GM23338 (cell line): ENCODE data around the gene LRRC3. TPM values are rescaled to one million over a fixed set of nuclear protein-coding genes. Genes with fewer than 3 reads are reported as not detected.

ENCODE experiments used
- ATAC-seq: fragments of 200-7000 bp; cut with Tn5 transposase; 3 replicates; pipeline ENCODE4 v1.9.1; 2020
- DNase-seq: peaks from one replicate; pipeline ENCODE4 v3.0.0-alpha.2; 2015; ENCODE audit warnings: low spot score
- H2AFZ ChIP-seq: fragments of 200-600 bp; sonication (generic); 2 replicates; pipeline ENCODE4 v1.8.0; 2016; ENCODE audit warnings: antibody characterized with exemption, mild to moderate bottlenecking, moderate library complexity
- H3F3A ChIP-seq: fragments of 200-600 bp; sonication (generic); replicated peaks from 2 replicates; pipeline ENCODE4 v1.8.0; 2017; ENCODE audit warnings: antibody characterized with exemption, mixed run types, low read depth
- H3K27ac ChIP-seq: fragments of 200-600 bp; sonication (generic); 2 replicates; pipeline ENCODE4 v1.6.1; 2016; ENCODE audit warnings: low read depth
- H3K27me3 ChIP-seq: fragments of 200-600 bp; sonication (generic); 2 replicates; pipeline ENCODE4 v1.8.0; 2016; ENCODE audit warnings: mild to moderate bottlenecking, mixed run types, moderate library complexity; ENCODE audit not compliant: insufficient read depth
- H3K36me3 ChIP-seq: fragments of 200-600 bp; sonication (generic); 2 replicates; pipeline ENCODE4 v1.8.0; 2016; ENCODE audit warnings: mild to moderate bottlenecking; ENCODE audit not compliant: insufficient read depth
- H3K4me1 ChIP-seq: fragments of 200-600 bp; sonication (generic); 2 replicates; pipeline ENCODE4 v1.8.0; 2016; ENCODE audit warnings: mild to moderate bottlenecking, moderate library complexity; ENCODE audit not compliant: insufficient read depth
- H3K4me2 ChIP-seq: fragments of 200-600 bp; sonication (generic); 2 replicates; pipeline ENCODE4 v1.7.1; 2017; ENCODE audit warnings: mixed run types
- H3K4me3 ChIP-seq: fragments of 200-600 bp; sonication (generic); 2 replicates; pipeline ENCODE4 v1.6.1; 2016; ENCODE audit warnings: mixed run types
- H3K79me2 ChIP-seq: fragments of 200-600 bp; sonication (generic); replicated peaks from 2 replicates; pipeline ENCODE4 v1.8.0; 2017; ENCODE audit warnings: mild to moderate bottlenecking; ENCODE audit not compliant: insufficient read depth
- H3K9me2 ChIP-seq: fragments of 200-600 bp; sonication (generic); 2 replicates; pipeline ENCODE4 v1.8.0; 2017; ENCODE audit not compliant: insufficient read depth
- H4K20me1 ChIP-seq: fragments of 200-600 bp; sonication (generic); replicated peaks from 2 replicates; pipeline ENCODE4 v1.8.0; 2017; ENCODE audit warnings: mild to moderate bottlenecking; ENCODE audit not compliant: insufficient read depth
- H3K27ac Mint-ChIP-seq: 2 replicates; pipeline ENCODE4 v1.8.0; 2020; ENCODE audit warnings: inconsistent platforms, mild to moderate bottlenecking, moderate library complexity, mixed read lengths
- H3K27me3 Mint-ChIP-seq: 3 replicates; pipeline ENCODE4 v1.8.0; 2022; ENCODE audit warnings: low read depth, mild to moderate bottlenecking, moderate library complexity, mixed read lengths, inconsistent platforms; ENCODE audit not compliant: insufficient read depth, poor library complexity
- H3K36me3 Mint-ChIP-seq: 3 replicates; pipeline ENCODE4 v1.8.0; 2021; ENCODE audit warnings: low read depth, mild to moderate bottlenecking, inconsistent platforms, moderate library complexity, mixed read lengths
- H3K4me1 Mint-ChIP-seq: 3 replicates; pipeline ENCODE4 v1.8.0; 2020; ENCODE audit warnings: mild to moderate bottlenecking, inconsistent platforms, mixed read lengths
- H3K4me3 Mint-ChIP-seq: 3 replicates; pipeline ENCODE4 v1.8.0; 2021; ENCODE audit warnings: moderate library complexity, mild to moderate bottlenecking, inconsistent platforms, mixed read lengths
- H3K9me3 Mint-ChIP-seq: 3 replicates; pipeline ENCODE4 v1.8.0; 2020; ENCODE audit warnings: moderate library complexity, mild to moderate bottlenecking, inconsistent platforms, mixed read lengths
- CREB1 ChIP-seq: fragments of 250-450 bp; sonication (Bioruptor Pico); IDR thresholded peaks from 2 replicates; pipeline ENCODE4 v1.5.0; 2020; ENCODE audit warnings: low read depth, mild to moderate bottlenecking, moderate library complexity
- CTCF ChIP-seq, 2 experiments: fragments of 200-600 bp in 1 of 2; sonication (generic) in 1 of 2; conservative IDR thresholded peaks; 2 replicates each; pipeline versions ENCODE4 v1.5.1 to v1.6.1; 2016 to 2017; ENCODE audit warnings: antibody characterized with exemption in 2 of 2, low read depth in 2 of 2, mild to moderate bottlenecking in 2 of 2, moderate library complexity in 1 of 2
- ETS1 ChIP-seq: IDR thresholded peaks from 2 replicates; pipeline ENCODE4 v1.6.1; 2016; ENCODE audit warnings: antibody characterized with exemption
- EZH2 ChIP-seq: fragments of 200-600 bp; sonication (generic); IDR thresholded peaks from one replicate; pipeline ENCODE4 v1.8.0; 2017; ENCODE audit warnings: antibody characterized with exemption, mild to moderate bottlenecking, low read depth; ENCODE audit not compliant: unreplicated experiment
- EZH2phosphoT487 ChIP-seq: fragments of 200-600 bp; sonication (generic); IDR thresholded peaks from one replicate; pipeline ENCODE4 v1.8.1; 2018; ENCODE audit warnings: antibody characterized with exemption; ENCODE audit not compliant: unreplicated experiment
- JUNB ChIP-seq: IDR thresholded peaks from one replicate; pipeline ENCODE4 v1.6.1; 2016; ENCODE audit warnings: antibody characterized with exemption; ENCODE audit not compliant: unreplicated experiment
- NANOG ChIP-seq: IDR thresholded peaks from 2 replicates; pipeline ENCODE4 v1.6.1; 2016; ENCODE audit warnings: antibody characterized with exemption, borderline replicate concordance
- POLR2AphosphoS5 ChIP-seq: IDR thresholded peaks from 2 replicates; pipeline ENCODE4 v1.6.1; 2016; ENCODE audit warnings: antibody characterized with exemption, low read depth
- REST ChIP-seq: IDR thresholded peaks from one replicate; pipeline ENCODE4 v1.6.1; 2018; ENCODE audit warnings: antibody characterized with exemption; ENCODE audit not compliant: unreplicated experiment
- STAT1 ChIP-seq: IDR thresholded peaks from one replicate; pipeline ENCODE4 v1.6.1; 2016; ENCODE audit warnings: antibody characterized with exemption; ENCODE audit not compliant: unreplicated experiment
- ZNF114 ChIP-seq: fragments of 250-450 bp; sonication (Bioruptor Pico); IDR thresholded peaks from 2 replicates; pipeline ENCODE4 v1.5.0; 2020; ENCODE audit warnings: mild to moderate bottlenecking, moderate library complexity
- ZNF331 ChIP-seq: fragments of 250-450 bp; sonication (Bioruptor Pico); IDR thresholded peaks from 2 replicates; pipeline ENCODE4 v1.5.0; 2020; ENCODE audit warnings: low read depth, mild to moderate bottlenecking, moderate library complexity
- ZNF462 ChIP-seq: fragments of 250-450 bp; sonication (Bioruptor Pico); IDR thresholded peaks from 2 replicates; pipeline ENCODE4 v1.5.0; 2020; ENCODE audit warnings: mild to moderate bottlenecking, moderate library complexity
- polyA plus RNA-seq: library from polyadenylated mRNA; unstranded; fragments of >200 nt; fragmentation: Nextera tagmentation; extraction: Ambion mirVana; gene quantifications from 2 replicates; pipeline ENCODE4 v1.2.1, GENCODE V29; 2016
- total RNA-seq: library from RNA; depleted of rRNA; stranded (reverse); fragments of >200 nt; shearing (Covaris generic); gene quantifications from 2 replicates; pipeline ENCODE4 v1.2.3, GENCODE V29; 2014

Gene LRRC3
- total and polyA plus RNA-seq, 2 experiments from 2014 or later, result 0.95 to 6.8 TPM

- no peak overlapping the region for H3K27ac ChIP-seq
These were observed 13.6 kb upstream of the LRRC3 start for GRCh38 chr21:44441581-44442265.

More at GRCh38 chr21:44441581-44442265, 13.6 kb upstream of the LRRC3 start:
- no peaks in the 10 kb centered on the region for H3K79me2 ChIP-seq
- no peak overlapping the region for H3K4me3 ChIP-seq
- Mint-ChIP-seq H3K4me1 (no peaks in the 10 kb centered on the region), H3K27ac (no peak overlapping the region), H3K4me3 (no peak overlapping the region), H3K27me3 (peaks cover 9% of the 10 kb centered on the region), H3K9me3 (no peaks in the 10 kb centered on the region), H3K36me3 (no peaks in the 10 kb centered on the region)
- no peak overlapping the region for H2AFZ ChIP-seq
- TF ChIP-seq POLR2AphosphoS5 (no peak), REST (no peak), EZH2 (no peak), CTCF (conservative IDR thresholded peaks at IDR 0.05; ENCODE audit: low read depth in 2 of 2) (no peak), NANOG (no peak), ETS1 (no peak), EZH2phosphoT487 (no peak), ZNF114 (CRISPR knock-in tag) (no peak), STAT1 (no peak), ZNF462 (CRISPR knock-in tag) (no peak), CREB1 (CRISPR knock-in tag) (no peak), ZNF331 (CRISPR knock-in tag) (no peak), JUNB (no peak)
- no peak overlapping the region for H3K4me2 ChIP-seq
- H3K27me3 ChIP-seq, result no peaks in the 10 kb centered on the region
- no peaks in the 10 kb centered on the region for H3F3A ChIP-seq
- H4K20me1 ChIP-seq, result no peaks in the 10 kb centered on the region
- H3K4me1 ChIP-seq, result no peaks in the 10 kb centered on the region
- ATAC-seq, result no peak
- H3K9me2 ChIP-seq, result no peaks in the 10 kb centered on the region
- DNase-seq, result no peak
- H3K36me3 ChIP-seq, result no peaks in the 10 kb centered on the region
